IPS-18c (cell line): Measurements from ENCODE around the gene ATP11A.

Experiments
- H3K4me3 ChIP-seq: 2 replicates; pipeline ENCODE4 v1.7.0; 2013; ENCODE audit warnings: low read depth, mild to moderate bottlenecking, low read length, moderate library complexity; ENCODE audit not compliant: insufficient read depth
- H3K9me3 ChIP-seq: one replicate; pipeline ENCODE4 v1.6.1; 2013; ENCODE audit warnings: mild to moderate bottlenecking, low read length, moderate library complexity; ENCODE audit not compliant: control insufficient read depth, insufficient read depth

Gene ATP11A

DNA sequence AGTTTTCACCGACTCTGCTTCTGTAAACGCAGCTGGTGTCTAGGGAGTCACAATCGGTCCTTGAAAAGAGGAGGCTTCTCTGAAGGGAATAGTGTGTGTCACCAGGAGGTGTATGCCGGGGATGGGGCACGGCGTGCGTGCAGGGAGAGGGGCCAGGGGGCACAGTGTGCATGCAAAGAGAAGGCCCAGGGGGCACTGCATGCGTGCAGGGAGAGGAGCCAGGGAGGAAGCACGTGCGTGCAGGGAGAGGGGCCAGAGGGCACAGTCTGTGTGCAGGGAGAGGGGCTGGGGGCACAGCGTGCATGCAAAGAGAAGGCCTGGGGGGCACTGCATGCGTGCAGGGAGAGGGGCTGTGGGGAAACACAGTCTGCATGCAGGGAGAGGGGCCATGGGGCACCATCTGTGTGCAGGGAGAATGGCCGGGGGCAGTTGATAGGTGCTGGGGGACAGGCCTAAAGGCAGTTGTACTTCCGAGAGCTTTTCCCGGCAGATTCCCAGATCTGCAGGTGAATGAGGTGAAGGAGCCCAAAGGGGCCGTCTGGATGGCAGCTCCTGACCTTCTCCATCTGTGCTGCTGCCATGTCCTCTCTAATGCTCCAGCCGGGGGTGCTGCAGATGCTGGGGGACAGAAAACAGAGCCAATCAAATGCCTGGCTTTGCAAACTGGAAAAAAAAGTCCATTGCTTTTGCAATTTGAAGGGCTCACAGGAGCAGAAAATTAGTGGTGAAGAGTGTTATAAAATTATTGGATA lies 36.4 kb downstream of the ATP11A start:
- H3K9me3 ChIP-seq = no peaks in the 10 kb centered on the region
- H3K4me3 ChIP-seq = no peak overlapping the region

DNA sequence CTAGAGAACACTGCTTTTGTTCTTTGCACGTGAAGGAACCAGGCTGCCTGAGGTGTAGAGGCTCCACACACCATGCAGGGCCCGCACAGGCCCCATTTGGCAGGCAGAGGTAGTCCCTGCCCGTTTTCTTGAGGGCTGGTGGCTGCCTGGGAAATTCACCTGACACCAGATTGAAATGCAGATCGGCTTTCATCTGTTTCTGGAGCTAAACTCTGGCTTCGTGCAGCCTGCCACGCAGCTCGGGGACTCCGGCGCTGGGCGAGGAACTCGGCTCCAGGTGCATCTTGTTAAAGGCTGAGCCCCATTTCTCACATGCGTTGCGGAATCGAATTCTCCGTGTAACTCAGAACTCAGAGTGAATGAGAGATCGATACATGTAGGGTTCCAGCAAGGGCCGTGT lies 37.7 kb downstream of the ATP11A start:
- H3K4me3 ChIP-seq = no peak overlapping the region
- H3K9me3 ChIP-seq = no peaks in the 10 kb centered on the region

DNA sequence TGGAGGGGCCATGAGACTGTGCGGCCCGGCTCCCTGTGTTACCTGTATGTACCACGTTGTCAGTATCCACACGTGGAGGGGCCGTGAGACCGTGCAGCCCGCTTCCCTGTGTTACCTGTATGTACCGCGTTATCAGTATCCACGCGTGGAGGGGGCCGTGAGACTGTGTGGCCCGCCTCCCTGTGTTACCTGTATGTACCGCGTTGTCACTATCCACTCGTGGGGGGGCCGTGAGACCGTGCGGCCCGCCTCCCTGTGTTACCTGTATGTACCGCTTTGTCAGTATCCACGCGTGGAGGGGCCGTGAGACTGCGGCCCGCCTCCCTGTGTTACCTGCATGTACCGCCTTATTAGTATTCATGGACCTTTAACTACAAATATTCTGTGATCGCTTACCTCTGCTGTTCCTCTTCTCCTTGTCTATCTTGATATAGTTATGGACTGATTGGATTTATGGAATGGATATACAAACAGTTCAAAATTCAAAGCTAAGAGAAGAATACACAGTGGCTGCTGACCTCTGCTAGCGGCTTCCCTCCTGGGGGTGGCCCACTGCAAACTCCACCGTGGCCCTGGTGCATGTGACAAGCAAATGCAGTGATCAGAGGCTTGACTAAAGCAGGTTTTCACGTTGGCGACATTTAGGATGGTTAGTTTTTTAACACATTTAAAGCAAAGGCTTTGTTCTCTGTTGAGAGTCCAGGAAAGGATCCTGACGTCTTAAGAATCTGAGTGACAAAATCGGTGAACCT lies 38.7 kb downstream of the ATP11A start:
- Histone ChIP-seq H3K9me3 (no peaks in the 10 kb centered on the region), H3K4me3 (no peak overlapping the region)

DNA sequence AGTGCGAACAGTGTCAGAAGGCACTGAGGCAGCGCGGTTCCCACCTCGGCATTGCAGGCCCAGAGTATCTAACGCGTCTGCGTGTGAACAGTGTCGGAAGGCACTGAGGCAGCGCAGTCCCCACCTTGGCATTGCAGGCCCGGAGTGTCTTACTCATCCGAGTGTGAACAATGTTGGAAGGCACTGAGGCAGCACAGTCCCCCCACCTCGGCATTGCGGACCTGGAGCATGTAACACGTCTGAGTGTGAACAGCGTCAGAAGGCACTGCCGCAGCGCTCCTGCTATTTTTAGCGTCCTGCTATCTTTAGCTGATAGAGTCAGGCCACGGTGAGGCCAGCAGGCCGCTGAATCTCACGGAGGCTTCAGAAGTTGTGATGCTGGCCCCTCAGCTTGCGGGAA lies 39.6 kb downstream of the ATP11A start:
- H3K9me3 ChIP-seq = no peaks in the 10 kb centered on the region
- H3K4me3 ChIP-seq = no peak overlapping the region

DNA sequence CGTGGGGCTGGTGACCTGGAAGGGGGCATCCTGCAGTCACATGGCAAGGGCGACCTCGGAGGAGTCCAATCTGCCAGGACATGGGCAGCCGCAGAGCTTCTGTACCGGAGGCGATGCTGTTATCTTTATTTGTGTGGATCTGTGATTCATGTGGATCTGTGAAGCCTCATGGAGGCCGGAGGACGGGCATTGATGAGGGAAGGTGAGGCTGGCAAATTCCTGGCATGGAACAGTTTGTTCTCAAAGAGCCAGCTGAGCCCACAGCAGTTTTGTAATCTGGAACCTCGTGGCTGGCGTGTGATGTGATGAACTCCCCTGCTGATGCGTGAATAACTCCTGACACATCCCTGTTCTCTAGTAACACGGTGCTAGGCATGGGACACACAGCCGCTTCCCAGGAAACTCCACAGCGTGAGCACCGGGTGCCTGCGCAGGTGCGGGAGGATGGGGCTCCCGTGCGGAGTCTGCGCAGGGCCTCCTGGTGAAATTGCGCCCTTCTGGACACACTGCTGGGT lies 40.4 kb downstream of the ATP11A start:
- Histone ChIP-seq H3K9me3 (no peaks in the 10 kb centered on the region), H3K4me3 (no peak overlapping the region)

DNA sequence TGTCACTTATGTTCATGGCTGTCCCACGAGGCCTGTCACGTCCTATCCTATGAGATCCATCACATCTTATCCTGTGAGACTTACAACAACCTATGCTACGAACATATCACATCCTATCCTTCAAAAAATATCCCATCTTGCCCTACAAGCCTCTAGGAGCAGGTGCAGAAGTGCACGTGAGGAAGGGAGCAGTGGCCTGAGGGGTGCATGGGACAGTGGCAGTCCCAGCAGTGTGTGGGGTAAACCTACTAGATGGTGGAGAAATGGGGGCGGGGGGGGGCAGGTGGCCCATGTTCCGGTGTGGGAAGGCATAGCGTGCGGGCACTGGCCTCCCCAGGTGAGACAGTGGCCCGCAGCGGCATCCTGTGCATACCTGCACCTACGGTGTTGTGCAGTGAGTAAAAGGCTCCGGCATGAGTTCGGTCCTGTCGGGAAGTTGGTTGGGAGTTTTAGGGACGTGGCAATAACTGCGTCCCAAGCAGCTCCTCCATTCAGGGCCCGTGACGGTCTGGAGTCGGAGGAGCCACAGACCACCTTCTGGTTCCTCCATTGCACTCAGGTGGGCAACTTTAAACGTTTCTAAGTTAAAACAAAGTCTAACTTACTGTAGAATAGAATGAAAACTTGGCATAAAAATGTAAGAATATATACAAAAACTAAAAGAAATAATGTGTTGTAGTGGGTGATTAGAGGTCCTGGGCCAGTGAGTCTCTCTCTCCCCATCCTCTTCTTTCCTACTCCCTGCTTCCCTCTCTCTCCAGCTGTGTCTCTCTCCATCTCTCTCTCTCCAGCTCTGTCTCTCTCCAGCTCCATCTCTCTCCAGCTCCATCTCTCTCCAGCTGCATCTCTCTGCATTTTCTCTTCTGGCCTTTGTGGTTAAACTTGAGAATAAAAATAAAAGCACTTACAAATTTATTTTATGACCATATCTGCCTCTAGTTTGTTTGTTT lies 42.1 kb downstream of the ATP11A start:
- Histone ChIP-seq H3K4me3 (no peak overlapping the region), H3K9me3 (no peaks in the 10 kb centered on the region)

DNA sequence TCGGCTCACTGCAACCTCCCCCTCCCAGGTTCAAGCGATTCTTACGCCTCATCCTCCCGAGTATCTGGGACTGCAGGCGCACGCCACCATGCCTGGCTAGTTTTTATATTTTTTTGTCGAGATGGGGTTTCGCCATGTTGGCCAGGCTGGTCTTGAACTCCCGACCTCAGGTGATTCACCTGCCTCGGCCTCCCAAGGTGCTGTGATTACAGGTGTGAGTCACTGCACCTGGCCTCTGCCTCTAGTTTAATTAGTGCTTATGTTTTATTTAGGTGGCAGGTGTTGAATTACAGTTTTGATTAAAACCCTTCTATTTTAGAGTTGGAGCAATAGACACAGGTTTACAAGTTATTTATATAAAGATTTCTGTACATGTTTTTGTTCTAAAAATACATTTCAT lies 42.8 kb downstream of the ATP11A start:
- H3K9me3 ChIP-seq = no peaks in the 10 kb centered on the region
- H3K4me3 ChIP-seq = no peak overlapping the region

DNA sequence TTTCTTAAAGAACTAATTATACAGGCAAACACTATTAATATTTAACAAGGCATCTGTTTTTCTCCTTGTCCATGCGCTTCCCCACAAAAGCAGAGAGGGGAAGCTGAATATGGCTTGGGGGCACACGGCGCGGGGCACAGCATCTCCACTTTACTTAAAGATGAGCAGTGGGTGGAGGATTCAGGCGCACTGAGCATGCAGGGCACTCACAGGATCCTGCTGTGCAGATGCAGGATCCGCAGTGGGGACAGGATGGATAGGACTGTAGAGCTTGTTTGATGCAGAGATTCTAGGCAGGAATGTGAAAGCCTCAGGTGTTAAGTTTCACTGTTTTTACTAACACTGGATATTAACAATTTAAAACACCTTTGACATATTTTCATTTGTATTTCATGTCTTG lies 43.3 kb downstream of the ATP11A start:
- Histone ChIP-seq H3K9me3 (no peaks in the 10 kb centered on the region), H3K4me3 (no peak overlapping the region)

DNA sequence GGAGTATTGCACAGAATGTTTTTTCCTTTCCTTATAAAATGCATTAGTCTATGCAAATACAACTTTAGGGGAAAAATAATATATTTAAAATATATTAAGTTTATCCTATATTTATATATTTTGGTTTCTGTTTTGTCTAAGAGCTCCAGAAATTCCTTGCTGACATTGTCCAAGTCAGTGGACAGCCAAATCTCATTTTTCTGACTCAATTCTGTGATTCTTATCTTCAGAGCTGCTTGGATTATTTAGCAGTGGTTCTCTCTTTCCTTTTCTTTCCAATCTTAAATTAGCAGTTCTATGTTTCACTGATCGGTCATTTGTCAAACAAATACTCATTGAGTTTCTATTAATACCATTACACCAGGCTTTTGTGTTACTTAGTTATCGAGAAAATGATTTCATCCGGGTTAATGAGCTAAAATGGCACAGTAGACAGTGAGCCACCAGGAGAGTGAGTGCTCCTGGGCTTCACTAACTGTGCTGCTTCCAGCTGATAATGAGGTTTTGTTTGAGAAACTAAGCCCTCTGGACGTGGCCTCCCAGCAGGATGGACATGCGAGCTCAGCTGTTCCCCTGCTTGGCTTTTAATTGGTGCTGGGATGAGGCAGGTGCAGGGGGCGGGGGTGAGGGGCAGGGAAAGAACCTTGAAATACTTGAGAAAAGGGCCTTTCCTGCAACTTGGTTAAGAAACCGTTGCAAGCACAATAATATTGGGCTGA lies 44.0 kb downstream of the ATP11A start:
- H3K9me3 ChIP-seq = no peaks in the 10 kb centered on the region
- no peak overlapping the region for H3K4me3 ChIP-seq

DNA sequence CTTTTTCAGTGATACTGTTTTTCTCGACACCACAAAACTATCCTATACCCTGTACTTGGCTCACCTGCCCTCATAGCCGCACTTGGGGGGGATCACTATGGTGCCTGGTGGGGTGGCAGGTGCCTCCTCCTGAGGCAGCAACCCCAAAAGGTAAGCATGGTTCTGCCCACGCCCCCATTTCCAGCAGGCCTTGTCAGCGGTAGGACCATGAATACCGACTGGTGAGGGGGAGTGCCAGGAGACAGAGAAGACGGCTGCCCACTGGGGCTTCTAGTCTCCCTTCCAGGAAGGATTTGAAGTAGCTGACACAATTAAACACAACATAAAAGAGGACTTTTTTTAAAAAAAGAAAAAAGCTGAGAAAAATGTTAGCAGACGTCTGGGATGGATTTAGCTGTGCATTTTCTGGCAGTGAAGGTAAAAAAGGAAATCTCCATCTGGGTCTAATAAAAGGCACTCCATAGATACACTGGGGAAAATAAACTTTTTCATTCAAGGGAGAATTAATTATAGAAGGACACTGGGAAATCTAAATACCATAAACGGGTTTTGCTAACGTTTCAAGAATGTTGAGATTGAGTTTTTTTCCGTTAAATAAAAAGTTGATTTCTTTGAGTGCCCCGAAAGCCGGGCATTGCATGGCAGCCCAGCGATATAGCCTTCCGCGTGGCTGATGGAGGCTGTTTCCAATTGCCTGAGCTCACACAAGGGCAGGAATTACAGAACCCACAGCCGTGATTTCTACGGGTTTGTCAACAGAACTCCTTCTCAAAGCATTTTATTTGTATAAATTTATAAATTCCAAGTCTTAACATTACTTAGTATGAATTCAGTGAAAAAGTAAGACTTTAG lies 45.1 kb downstream of the ATP11A start:
- Histone ChIP-seq H3K9me3 (no peaks in the 10 kb centered on the region), H3K4me3 (no peak overlapping the region)

DNA sequence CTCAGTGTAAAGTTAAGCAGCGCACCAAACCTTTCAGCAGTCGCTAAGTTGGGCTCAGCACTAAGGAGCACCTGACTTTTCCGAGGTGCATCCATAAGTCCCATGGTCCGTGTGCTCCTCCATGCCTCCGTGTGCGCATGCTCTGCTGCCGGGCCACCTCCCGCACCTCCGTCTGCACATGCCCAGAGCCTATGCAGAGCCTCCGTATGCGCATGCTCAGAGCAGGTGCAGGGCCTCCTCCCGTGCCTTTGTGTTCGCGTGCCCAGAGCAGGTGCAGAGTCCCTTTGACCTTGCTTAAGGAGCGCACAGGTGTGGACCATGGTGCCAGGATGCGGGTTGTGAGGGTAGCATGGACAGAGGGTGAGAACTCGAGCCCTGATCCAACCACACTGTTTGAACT lies 46.0 kb downstream of the ATP11A start:
- Histone ChIP-seq H3K9me3 (no peaks in the 10 kb centered on the region), H3K4me3 (no peak overlapping the region)

DNA sequence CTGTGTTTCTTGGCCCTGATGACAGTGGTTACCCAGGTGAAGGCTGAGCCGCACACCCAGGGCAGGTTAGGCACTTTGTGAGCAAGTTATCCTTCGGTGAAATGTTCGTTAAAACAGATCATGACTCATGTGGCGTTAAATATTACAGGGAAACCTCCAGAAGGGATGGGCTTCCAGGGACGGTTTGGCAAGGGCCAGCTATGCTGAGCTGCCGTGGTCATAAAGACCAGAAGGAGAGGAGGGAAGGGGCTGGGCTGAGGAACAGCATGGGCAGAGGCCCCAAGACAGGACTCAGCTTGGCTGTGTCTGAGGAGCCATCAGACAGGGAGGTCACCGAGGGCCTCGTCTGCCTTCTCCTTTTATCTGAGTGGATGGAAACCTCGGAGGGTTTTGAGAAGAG lies 47.5 kb downstream of the ATP11A start:
- no peak overlapping the region for H3K4me3 ChIP-seq
- no peaks in the 10 kb centered on the region for H3K9me3 ChIP-seq

DNA sequence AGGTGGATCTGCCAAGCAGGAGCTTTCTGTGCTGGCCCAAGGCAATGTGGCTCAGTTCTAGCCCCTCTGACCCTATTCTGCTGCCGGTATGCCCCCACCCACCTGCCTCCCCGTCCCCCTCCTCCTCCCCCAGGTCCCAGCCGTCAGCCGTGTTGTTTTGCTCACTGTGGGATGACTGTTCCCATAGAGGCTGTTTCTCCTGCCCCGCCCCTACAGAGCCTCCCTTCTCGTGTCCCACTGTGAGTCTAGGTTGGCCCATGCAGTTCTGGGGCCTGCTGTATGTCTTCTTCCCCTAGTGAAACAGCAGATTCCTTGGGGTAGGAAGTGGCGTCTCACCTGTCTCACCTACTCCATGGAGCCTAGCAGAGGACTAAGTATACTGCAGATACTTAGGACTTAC lies 48.8 kb downstream of the ATP11A start:
- Histone ChIP-seq H3K9me3 (no peaks in the 10 kb centered on the region), H3K4me3 (no peak overlapping the region)

DNA sequence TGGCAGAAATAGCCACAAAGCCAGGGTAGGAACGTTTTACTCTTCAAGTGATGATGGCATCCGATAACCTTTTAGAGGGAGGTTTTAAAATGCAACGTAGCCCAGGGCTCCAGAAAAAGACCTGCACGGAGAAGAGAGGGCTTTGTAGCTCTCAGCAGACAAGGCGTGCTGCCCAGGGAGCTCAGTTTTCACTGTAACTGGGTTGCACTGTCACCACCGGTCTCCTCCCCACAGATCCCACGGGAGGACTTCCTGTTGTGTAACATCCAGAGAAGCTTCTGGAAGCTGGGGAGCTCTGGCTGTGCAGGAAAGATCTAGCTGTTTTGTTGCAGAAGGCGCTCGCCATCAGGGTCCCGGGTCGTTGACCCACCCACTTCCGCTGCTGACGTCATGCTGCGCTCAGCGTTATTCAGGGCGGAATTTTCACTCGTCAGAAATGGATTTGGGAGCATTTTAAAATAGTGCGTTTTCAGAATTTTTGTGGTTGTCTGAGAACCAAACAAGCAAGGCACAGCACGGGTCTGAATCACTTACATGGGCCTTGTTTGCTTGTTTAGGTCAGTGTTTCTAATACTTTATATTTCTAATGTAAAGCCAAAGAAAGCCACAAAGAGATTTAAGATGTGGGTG lies 50.8 kb downstream of the ATP11A start:
- H3K9me3 ChIP-seq = no peaks in the 10 kb centered on the region
- no peak overlapping the region for H3K4me3 ChIP-seq

DNA sequence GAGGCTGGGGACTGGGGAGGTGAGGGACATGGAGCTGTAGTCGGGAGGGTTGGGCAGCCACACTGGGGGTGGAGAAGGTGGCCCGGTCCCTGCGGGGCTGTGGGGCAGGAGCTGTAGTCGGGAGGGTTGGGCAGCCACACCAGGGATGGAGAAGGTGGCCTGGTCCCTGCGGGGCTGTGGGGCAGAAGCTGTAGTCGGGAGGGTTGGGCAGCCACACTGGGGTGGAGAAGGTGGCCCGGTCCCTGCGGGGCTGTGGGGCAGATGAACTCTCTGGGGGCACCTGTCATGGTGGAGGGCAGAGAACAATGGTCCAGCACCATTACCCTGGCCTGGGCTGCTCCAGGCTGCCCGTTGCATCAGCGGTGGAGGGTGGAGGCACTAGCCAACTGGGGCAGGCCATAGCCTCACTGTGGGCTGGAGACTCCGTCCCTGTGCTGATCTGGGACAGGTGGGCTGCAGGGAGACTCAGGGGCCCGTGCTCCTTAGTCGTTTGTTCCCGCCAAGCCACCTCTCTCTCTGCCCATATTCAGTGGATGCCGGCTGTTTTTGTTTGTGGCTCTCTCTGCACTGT lies 51.4 kb downstream of the ATP11A start:
- H3K9me3 ChIP-seq = no peaks in the 10 kb centered on the region
- H3K4me3 ChIP-seq = no peak overlapping the region
